Panc1 (cell line): ENCODE measurements around the gene MED16. TPM values are rescaled to one million over a fixed set of nuclear protein-coding genes. Genes with fewer than 3 reads are reported as not detected.

Experiments
- ATAC-seq: fragments of 200-7000 bp; cut with Tn5 transposase; 2 replicates; pipeline ENCODE4 v1.9.1; 2020; ENCODE audit warnings: mild to moderate bottlenecking, moderate library complexity
- BruUV-seq: library from RNA; stranded (reverse); fragments of 400-500 nt; replicated peaks from 2 replicates; lab custom pipeline; 2021; lab: Mats Ljungman, UMichigan
- CTCF ChIA-PET: fragments of 300-600 bp; sonication (Branson Sonifier 250); formaldehyde crosslinking; loops from one replicate; lab custom pipeline; 2022; ENCODE audit warnings: antibody characterized with exemption; lab: Charles Lee
- POLR2A ChIA-PET: fragments of 300-600 bp; sonication (Branson Sonifier 250); formaldehyde crosslinking; loops from one replicate; lab custom pipeline; 2022; ENCODE audit warnings: antibody characterized with exemption; lab: Charles Lee
- DNase-seq: peaks from one replicate; pipeline ENCODE4 v3.0.0-alpha.2; 2010; ENCODE audit warnings: low read depth, low spot score
- H3K27ac ChIP-seq: 2 replicates; pipeline ENCODE4 v1.5.1; 2011; ENCODE audit warnings: mild to moderate bottlenecking, low read length, inconsistent platforms
- H3K27me3 ChIP-seq: fragments of 200-500 bp; sonication (Bioruptor generic); 2 replicates; pipeline ENCODE4 v1.6.0; 2014; ENCODE audit warnings: low read length, inconsistent platforms; ENCODE audit not compliant: control insufficient read depth, insufficient read depth
- H3K36me3 ChIP-seq: fragments of 200-500 bp; sonication (Bioruptor generic); 2 replicates; pipeline ENCODE4 v1.5.1; 2014; ENCODE audit warnings: inconsistent platforms, mild to moderate bottlenecking, low read length, moderate library complexity; ENCODE audit not compliant: control insufficient read depth, insufficient read depth
- H3K4me1 ChIP-seq: 2 replicates; pipeline ENCODE4 v1.5.1; 2011; ENCODE audit warnings: inconsistent platforms, mild to moderate bottlenecking, low read length, moderate library complexity; ENCODE audit not compliant: control insufficient read depth, insufficient read depth
- H3K4me3 ChIP-seq, 2 experiments: 2 replicates each; pipeline ENCODE4 v1.5.1; 2011 to 2012; ENCODE audit warnings: low read depth in 2 of 2, low read length in 2 of 2, mild to moderate bottlenecking in 2 of 2, inconsistent platforms in 1 of 2, moderate library complexity in 1 of 2
- H3K9me3 ChIP-seq: fragments of 200-500 bp; sonication (Bioruptor generic); 2 replicates; pipeline ENCODE4 v1.5.1; 2014; ENCODE audit warnings: low read depth, mild to moderate bottlenecking, inconsistent platforms, low read length, moderate library complexity; ENCODE audit not compliant: control insufficient read depth, insufficient read depth
- POLR2AphosphoS5 ChIP-seq: IDR thresholded peaks from 2 replicates; pipeline ENCODE4 v1.6.1; 2012; ENCODE audit warnings: mild to moderate bottlenecking, low read depth, low read length, moderate library complexity
- SIN3A ChIP-seq: IDR thresholded peaks from 2 replicates; pipeline ENCODE4 v1.6.1; 2012; ENCODE audit warnings: low read depth, mild to moderate bottlenecking, low read length, moderate library complexity, borderline replicate concordance; ENCODE audit not compliant: insufficient read depth
- in situ Hi-C: cut with HindIII; loops from 2 replicates; pipeline ENCODE4 v1.10.0; 2016; ENCODE audit warnings: low sequenced_read_pairs, low pct_unique_long_range_greater_than_20kb
- intact Hi-C: fragments of 100-400 bp; cut with micrococcal nuclease; formaldehyde crosslinking; loops from one replicate; pipeline ENCODE4 v1.10.0; 2022; ENCODE audit not compliant: unreplicated experiment
- total RNA-seq: library from RNA; stranded (reverse); gene quantifications from one replicate; pipeline ENCODE4 v1.2.1, GENCODE V29; 2021; ENCODE audit not compliant: unreplicated experiment
- TF ChIP-seq, protein P1 (sequence below), 2 experiments: IDR thresholded peaks; 2 replicates each; pipeline ENCODE4 v1.6.1; 2011 to 2012; ENCODE audit warnings: low read depth in 2 of 2, control low read depth in 1 of 2, low read length in 1 of 2, mild to moderate bottlenecking in 1 of 2, moderate library complexity in 1 of 2; ENCODE audit not compliant: insufficient read depth in 1 of 2
- TF ChIP-seq, protein P2 (sequence below): fragments of 450-650 bp; IDR thresholded peaks from 2 replicates; pipeline ENCODE4 v1.5.1; 2017; ENCODE audit warnings: mild to moderate bottlenecking

The MED16 gene
- total RNA-seq, 1 experiment from 2014 or later: 39.5 TPM

DNA sequence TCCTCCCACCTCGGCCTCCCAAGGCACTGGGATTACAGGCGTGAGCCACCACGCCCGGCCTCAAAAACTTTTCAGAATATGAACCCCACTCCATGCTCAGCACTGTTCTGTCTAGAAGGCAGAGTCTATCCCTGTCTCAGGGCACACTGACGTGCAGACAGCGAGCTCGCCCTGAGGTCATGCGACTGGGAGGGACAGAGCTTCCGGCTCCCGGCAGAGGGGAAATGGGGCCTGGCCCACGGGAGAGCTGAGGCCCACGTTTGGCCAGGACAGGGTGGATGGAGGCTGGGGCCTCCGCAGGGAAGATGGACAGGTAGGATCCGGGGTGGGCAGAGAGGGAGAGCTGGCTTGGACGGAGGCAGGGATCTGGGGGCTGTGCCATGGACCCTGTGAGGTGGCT, 68.1 kb downstream of the MED16 start:
- TF ChIP-seq SIN3A (no peak), POLR2AphosphoS5 (no peak)
- TF ChIP-seq, protein P1, sequence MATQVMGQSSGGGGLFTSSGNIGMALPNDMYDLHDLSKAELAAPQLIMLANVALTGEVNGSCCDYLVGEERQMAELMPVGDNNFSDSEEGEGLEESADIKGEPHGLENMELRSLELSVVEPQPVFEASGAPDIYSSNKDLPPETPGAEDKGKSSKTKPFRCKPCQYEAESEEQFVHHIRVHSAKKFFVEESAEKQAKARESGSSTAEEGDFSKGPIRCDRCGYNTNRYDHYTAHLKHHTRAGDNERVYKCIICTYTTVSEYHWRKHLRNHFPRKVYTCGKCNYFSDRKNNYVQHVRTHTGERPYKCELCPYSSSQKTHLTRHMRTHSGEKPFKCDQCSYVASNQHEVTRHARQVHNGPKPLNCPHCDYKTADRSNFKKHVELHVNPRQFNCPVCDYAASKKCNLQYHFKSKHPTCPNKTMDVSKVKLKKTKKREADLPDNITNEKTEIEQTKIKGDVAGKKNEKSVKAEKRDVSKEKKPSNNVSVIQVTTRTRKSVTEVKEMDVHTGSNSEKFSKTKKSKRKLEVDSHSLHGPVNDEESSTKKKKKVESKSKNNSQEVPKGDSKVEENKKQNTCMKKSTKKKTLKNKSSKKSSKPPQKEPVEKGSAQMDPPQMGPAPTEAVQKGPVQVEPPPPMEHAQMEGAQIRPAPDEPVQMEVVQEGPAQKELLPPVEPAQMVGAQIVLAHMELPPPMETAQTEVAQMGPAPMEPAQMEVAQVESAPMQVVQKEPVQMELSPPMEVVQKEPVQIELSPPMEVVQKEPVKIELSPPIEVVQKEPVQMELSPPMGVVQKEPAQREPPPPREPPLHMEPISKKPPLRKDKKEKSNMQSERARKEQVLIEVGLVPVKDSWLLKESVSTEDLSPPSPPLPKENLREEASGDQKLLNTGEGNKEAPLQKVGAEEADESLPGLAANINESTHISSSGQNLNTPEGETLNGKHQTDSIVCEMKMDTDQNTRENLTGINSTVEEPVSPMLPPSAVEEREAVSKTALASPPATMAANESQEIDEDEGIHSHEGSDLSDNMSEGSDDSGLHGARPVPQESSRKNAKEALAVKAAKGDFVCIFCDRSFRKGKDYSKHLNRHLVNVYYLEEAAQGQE (IDR thresholded peaks at IDR 0.05; ENCODE audit: insufficient read depth in 1 of 2, low read depth in 2 of 2, low read length in 1 of 2): no peak
- TF ChIP-seq, protein P2, sequence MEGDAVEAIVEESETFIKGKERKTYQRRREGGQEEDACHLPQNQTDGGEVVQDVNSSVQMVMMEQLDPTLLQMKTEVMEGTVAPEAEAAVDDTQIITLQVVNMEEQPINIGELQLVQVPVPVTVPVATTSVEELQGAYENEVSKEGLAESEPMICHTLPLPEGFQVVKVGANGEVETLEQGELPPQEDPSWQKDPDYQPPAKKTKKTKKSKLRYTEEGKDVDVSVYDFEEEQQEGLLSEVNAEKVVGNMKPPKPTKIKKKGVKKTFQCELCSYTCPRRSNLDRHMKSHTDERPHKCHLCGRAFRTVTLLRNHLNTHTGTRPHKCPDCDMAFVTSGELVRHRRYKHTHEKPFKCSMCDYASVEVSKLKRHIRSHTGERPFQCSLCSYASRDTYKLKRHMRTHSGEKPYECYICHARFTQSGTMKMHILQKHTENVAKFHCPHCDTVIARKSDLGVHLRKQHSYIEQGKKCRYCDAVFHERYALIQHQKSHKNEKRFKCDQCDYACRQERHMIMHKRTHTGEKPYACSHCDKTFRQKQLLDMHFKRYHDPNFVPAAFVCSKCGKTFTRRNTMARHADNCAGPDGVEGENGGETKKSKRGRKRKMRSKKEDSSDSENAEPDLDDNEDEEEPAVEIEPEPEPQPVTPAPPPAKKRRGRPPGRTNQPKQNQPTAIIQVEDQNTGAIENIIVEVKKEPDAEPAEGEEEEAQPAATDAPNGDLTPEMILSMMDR: no peak
- in situ Hi-C loops (no loop called here), intact Hi-C loops (no loop called here)
- Histone ChIP-seq H3K36me3 (no peaks in the 10 kb centered on the region), H3K4me1 (peaks cover 10% of the 10 kb centered on the region), H3K9me3 (no peaks in the 10 kb centered on the region), H3K27ac (peak overlapping the region; percentile 66; the same call in 1 of the 2 replicates), H3K4me3 (no peak overlapping the region), H3K27me3 (no peaks in the 10 kb centered on the region)
- POLR2A ChIA-PET: no interaction called here
- DNase-seq (no peak), ATAC-seq (no peak)
- CTCF ChIA-PET: no interaction called here
- BruUV-seq: no TSS peak

DNA sequence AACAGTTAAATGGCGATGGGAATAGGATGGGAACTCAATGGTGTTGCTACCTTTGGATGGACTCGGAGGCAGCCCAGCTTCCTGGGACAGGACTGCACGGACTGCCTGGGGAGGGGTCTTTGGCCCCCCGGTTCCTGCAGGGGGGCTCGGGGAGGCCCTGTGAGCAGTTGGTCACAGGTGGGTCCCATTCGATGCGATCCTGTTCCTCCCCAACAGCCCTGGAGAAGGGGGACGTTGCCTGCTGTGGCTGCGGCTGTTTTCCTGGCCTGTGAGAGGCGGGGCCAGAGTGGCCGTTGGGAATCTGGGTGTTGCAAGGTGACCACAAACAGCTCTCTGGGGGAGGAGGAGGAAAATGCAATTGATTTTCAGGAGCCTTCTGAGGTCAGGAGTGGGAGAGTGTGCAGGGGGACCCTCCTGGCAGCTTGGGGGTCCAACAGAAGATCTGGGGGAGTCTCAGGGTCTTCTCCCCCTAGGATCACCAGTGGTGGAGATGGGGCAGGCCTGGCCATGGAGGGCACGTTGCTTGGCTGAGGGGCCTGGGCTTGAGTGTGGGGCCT, 69.3 kb downstream of the MED16 start:
- no peaks in the 10 kb centered on the region for H3K27me3 ChIP-seq
- H3K27ac ChIP-seq: peak overlapping the region; percentile 90
- in situ Hi-C loops (no loop called here), intact Hi-C loops (no loop called here)
- H3K36me3 ChIP-seq: no peaks in the 10 kb centered on the region
- DNase-seq (no peak), ATAC-seq (peak; percentile 79)
- TSS peak; percentile 97 for BruUV-seq
- TF ChIP-seq POLR2AphosphoS5: 0 out of 2 replicates have a peak, but pooled peaks have one; percentile 21
- TF ChIP-seq, protein P2: no peak
- POLR2A ChIA-PET: no interaction called here
- peak overlapping the region in 1 of 2 experiments; percentile 15; a peak in 1 of 4 replicates for H3K4me3 ChIP-seq
- H3K9me3 ChIP-seq: no peaks in the 10 kb centered on the region
- CTCF ChIA-PET: no interaction called here
- peaks cover 10% of the 10 kb centered on the region for H3K4me1 ChIP-seq
